Panc1 (cell line): Measurements from ENCODE around the gene ST8SIA5.

Experiments used
- CTCF ChIP-seq: fragments of 450-650 bp; IDR thresholded peaks from 2 replicates; pipeline ENCODE4 v1.5.1; 2017; ENCODE audit warnings: mild to moderate bottlenecking
- POLR2AphosphoS5 ChIP-seq: IDR thresholded peaks from 2 replicates; pipeline ENCODE4 v1.6.1; 2012; ENCODE audit warnings: mild to moderate bottlenecking, low read depth, low read length, moderate library complexity
- REST ChIP-seq, 2 experiments: IDR thresholded peaks; 2 replicates each; pipeline ENCODE4 v1.6.1; 2011 to 2012; ENCODE audit warnings: low read depth in 2 of 2, control low read depth in 1 of 2, low read length in 1 of 2, mild to moderate bottlenecking in 1 of 2, moderate library complexity in 1 of 2; ENCODE audit not compliant: insufficient read depth in 1 of 2
- SIN3A ChIP-seq: IDR thresholded peaks from 2 replicates; pipeline ENCODE4 v1.6.1; 2012; ENCODE audit warnings: low read depth, mild to moderate bottlenecking, low read length, moderate library complexity, borderline replicate concordance; ENCODE audit not compliant: insufficient read depth

DNA sequence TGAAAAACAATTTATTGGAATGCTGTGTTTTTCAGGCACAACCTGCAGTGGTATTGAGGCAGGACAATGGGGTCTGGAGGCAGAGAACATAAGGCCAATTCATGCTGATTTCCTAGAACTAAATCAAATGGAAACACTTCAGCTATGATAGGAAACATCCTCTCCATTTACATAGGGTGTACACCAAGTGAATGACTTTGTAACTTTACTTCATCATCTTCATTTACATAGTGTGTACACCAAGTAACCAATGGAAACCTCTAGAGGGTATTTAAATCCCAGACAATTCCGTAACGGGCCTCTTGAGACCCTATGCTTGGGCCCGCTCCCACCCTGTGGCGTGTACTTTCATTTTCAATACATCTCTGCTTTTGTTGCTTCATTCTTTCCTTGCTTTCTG is 32.2 kb upstream of the ST8SIA5 start:
- TF ChIP-seq CTCF (no peak), POLR2AphosphoS5 (no peak), REST (IDR thresholded peaks at IDR 0.05; ENCODE audit: insufficient read depth in 1 of 2, low read depth in 2 of 2, low read length in 1 of 2) (no peak), SIN3A (no peak)
